Ishikawa (cell line): ENCODE data around the gene ACER2.

ENCODE experiments used
- CEBPB ChIP-seq: IDR thresholded peaks from 2 replicates; pipeline ENCODE4 v1.6.1; 2012
- EGR1 ChIP-seq: IDR thresholded peaks from 2 replicates; pipeline ENCODE4 v1.6.1; 2012
- EP300 ChIP-seq: IDR thresholded peaks from 2 replicates; pipeline ENCODE4 v1.6.1; 2012; ENCODE audit warnings: borderline replicate concordance
- FOXM1 ChIP-seq: IDR thresholded peaks from 2 replicates; pipeline ENCODE4 v1.6.1; 2012; ENCODE audit warnings: low read depth, borderline replicate concordance
- RAD21 ChIP-seq: IDR thresholded peaks from 2 replicates; pipeline ENCODE4 v1.6.1; 2012; ENCODE audit warnings: low read depth
- TAF1 ChIP-seq: IDR thresholded peaks from 2 replicates; pipeline ENCODE4 v1.6.1; 2012; ENCODE audit warnings: low read depth, mild to moderate bottlenecking
- TCF12 ChIP-seq: IDR thresholded peaks from 2 replicates; pipeline ENCODE4 v1.6.1; 2012; ENCODE audit warnings: low read depth
- TEAD4 ChIP-seq: IDR thresholded peaks from 2 replicates; pipeline ENCODE4 v1.6.1; 2012
- YY1 ChIP-seq: IDR thresholded peaks from 2 replicates; pipeline ENCODE4 v1.6.1; 2012; ENCODE audit warnings: low read depth
- TF ChIP-seq, protein P1 (sequence below): IDR thresholded peaks from 2 replicates; pipeline ENCODE4 v1.6.1; 2012
- TF ChIP-seq, protein P2 (sequence below): IDR thresholded peaks from 2 replicates; pipeline ENCODE4 v1.6.1; 2012; ENCODE audit warnings: low read depth, mild to moderate bottlenecking
- TF ChIP-seq, protein P3 (sequence below): IDR thresholded peaks from 2 replicates; pipeline ENCODE4 v1.6.1; 2012

DNA sequence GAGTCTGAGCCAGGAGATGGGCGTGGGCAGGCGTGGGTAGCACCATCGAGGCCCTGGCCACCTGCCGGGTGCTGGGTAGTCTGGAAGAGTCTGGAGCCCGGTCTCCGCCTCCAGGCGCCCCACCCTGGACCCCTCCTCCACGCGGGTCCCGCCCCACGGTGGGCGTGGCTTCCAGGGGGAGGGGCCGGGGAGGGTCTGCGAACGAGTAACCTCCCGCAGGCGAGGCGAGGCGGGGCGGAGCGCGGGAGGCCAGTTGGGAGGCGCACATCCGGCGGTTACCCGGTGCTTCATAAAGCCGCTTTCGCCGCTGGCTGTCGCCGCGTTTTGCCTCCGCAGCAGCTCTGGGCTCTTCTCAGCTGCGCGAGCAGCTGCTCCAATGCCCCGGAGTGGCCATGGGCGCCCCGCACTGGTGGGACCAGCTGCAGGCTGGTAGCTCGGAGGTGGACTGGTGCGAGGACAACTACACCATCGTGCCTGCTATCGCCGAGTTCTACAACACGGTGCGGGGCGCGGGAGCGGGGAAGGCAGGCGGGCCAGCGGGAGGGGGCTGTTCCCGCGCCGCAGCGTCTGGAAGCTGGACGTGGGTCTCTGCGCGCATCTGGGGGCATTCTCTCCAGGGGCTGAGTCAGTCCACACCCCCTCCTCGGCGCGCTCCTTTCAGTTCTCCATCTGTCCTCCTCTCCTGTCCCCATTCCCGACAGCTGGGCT lies at the start of gene ACER2:
- TF ChIP-seq CEBPB (no peak), EP300 (no peak), TCF12 (peak; percentile 58), EGR1 (no peak), TAF1 (peak; percentile 47; the same call in 1 of the 2 replicates), RAD21 (peak; percentile 2; the same call in 1 of the 2 replicates), YY1 (no peak), FOXM1 (no peak), TEAD4 (no peak)
- TF ChIP-seq, protein P1, sequence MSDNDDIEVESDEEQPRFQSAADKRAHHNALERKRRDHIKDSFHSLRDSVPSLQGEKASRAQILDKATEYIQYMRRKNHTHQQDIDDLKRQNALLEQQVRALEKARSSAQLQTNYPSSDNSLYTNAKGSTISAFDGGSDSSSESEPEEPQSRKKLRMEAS: peak; percentile 69
- TF ChIP-seq, protein P2, sequence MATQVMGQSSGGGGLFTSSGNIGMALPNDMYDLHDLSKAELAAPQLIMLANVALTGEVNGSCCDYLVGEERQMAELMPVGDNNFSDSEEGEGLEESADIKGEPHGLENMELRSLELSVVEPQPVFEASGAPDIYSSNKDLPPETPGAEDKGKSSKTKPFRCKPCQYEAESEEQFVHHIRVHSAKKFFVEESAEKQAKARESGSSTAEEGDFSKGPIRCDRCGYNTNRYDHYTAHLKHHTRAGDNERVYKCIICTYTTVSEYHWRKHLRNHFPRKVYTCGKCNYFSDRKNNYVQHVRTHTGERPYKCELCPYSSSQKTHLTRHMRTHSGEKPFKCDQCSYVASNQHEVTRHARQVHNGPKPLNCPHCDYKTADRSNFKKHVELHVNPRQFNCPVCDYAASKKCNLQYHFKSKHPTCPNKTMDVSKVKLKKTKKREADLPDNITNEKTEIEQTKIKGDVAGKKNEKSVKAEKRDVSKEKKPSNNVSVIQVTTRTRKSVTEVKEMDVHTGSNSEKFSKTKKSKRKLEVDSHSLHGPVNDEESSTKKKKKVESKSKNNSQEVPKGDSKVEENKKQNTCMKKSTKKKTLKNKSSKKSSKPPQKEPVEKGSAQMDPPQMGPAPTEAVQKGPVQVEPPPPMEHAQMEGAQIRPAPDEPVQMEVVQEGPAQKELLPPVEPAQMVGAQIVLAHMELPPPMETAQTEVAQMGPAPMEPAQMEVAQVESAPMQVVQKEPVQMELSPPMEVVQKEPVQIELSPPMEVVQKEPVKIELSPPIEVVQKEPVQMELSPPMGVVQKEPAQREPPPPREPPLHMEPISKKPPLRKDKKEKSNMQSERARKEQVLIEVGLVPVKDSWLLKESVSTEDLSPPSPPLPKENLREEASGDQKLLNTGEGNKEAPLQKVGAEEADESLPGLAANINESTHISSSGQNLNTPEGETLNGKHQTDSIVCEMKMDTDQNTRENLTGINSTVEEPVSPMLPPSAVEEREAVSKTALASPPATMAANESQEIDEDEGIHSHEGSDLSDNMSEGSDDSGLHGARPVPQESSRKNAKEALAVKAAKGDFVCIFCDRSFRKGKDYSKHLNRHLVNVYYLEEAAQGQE: no peak
- TF ChIP-seq, protein P3, sequence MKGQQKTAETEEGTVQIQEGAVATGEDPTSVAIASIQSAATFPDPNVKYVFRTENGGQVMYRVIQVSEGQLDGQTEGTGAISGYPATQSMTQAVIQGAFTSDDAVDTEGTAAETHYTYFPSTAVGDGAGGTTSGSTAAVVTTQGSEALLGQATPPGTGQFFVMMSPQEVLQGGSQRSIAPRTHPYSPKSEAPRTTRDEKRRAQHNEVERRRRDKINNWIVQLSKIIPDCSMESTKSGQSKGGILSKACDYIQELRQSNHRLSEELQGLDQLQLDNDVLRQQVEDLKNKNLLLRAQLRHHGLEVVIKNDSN: no peak
